IMR-90 (cell line): Measurements from ENCODE around the gene MSH3.

Source experiments
- CEBPB ChIP-seq: IDR thresholded peaks from 2 replicates; pipeline ENCODE4 v1.6.1; 2012; ENCODE audit warnings: low read depth, low read length, improper control_type of control experiment
- CTCF ChIP-seq: conservative IDR thresholded peaks from 2 replicates; pipeline ENCODE4 v1.5.1; 2012; ENCODE audit warnings: mild to moderate bottlenecking, low read depth, low read length, improper control_type of control experiment
- MAZ ChIP-seq: IDR thresholded peaks from 2 replicates; pipeline ENCODE4 v1.6.1; 2012; ENCODE audit warnings: low read depth, mild to moderate bottlenecking, low read length, improper control_type of control experiment, moderate library complexity, borderline replicate concordance
- NFE2L2 ChIP-seq: fragments of 150-350 bp; IDR thresholded peaks from 2 replicates; pipeline ENCODE4 v1.6.1; 2016; ENCODE audit warnings: low read depth, mild to moderate bottlenecking, low read length
- POLR2A ChIP-seq: IDR thresholded peaks from 2 replicates; pipeline ENCODE4 v1.6.1; 2012; ENCODE audit warnings: mild to moderate bottlenecking, low read depth, low read length
- RAD21 ChIP-seq: IDR thresholded peaks from 2 replicates; pipeline ENCODE4 v1.6.1; 2012; ENCODE audit warnings: low read length, improper control_type of control experiment
- RFX5 ChIP-seq: IDR thresholded peaks from 2 replicates; pipeline ENCODE4 v1.8.0; 2012; ENCODE audit warnings: low read depth, mild to moderate bottlenecking, low read length, moderate library complexity

DNA sequence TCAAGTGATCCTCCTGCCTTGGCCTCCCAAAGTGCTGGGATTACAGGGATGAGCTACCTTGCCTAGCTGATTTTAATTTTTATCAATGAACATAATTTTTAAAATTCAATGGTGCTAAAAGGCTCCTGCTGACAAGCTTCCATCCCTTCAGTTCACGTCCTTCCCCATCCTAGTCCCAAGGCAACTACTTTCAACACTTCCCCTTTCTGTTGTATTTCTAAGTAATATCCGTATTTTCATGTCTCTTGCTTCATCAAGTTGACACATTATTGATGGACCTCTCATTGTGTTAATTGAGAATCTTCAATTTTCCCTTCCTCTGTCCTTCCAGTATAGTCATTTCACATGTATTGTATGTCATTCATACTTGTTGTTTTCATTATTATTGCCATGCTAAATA, 211.9 kb downstream of the MSH3 start:
- no peak for TF ChIP-seq CTCF
- TF ChIP-seq MAZ, result no peak
- no peak for TF ChIP-seq NFE2L2
- TF ChIP-seq POLR2A, result no peak
- no peak for TF ChIP-seq RFX5
- no peak for TF ChIP-seq CEBPB
- TF ChIP-seq RAD21, result no peak
